ENCODE measurements around the gene PET100. TPM values are rescaled to one million over a fixed set of nuclear protein-coding genes. Genes with fewer than 3 reads are reported as not detected.
"Not testable (repeated sequence)": the region's sequence is repeated elsewhere in the genome, so short reads cannot be mapped to it uniquely, and the experiment has no call there.

PET100 gene
- total RNA-seq, 1 donor from 2014 or later: 184 TPM

DNA sequence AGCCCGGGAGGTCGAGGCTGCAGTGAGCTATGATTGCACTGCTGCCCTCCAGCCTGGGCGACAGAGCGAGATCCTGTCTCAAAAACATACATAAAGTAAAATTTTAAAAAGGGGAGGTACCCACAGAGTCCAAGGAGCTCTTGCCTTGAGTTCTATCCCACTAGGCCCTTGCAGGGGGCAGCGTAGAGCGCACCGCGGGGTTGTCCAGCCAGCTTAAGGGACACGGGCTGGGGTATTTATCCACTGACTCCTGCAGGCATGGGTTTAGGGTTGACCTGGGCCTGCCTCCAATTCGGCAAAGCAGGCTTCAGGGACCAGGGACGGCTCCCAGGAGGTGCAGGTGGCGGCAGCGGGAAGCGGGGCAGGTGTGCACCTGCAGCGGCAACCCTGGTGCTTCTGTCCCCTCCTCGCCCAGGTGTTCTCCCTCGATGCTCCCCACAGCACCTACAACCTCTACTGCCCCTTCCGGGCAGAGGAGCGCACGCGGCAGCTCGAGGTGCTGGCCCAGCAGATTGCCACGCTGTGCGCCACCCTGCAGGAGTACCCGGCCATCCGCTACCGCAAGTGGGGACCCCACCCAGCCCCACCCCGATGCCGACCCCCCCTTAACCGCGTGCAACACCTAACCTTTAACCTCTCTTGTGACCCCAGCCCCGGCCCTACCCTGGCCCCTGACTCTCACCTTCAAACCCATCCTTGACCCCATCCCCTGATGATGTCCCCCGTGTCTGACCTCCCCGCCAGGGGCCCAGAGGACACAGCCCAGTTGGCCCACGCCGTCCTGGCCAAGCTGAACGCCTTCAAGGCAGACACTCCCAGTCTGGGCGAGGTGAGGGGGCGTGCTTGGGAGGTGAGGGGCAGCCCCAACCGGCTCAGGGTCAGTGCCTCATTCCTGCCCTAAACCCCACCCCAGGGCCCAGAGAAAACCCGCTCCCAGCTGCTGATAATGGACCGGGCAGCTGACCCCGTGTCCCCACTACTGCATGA lies 12.0 kb downstream of the PET100 start:
- H3K27me3 Mint-ChIP-seq: no peaks in the 10 kb centered on the region
- no peak for DNase-seq (ENCODE audit: low spot score, unreplicated experiment)
- H3K27ac Mint-ChIP-seq: no peak overlapping the region

DNA sequence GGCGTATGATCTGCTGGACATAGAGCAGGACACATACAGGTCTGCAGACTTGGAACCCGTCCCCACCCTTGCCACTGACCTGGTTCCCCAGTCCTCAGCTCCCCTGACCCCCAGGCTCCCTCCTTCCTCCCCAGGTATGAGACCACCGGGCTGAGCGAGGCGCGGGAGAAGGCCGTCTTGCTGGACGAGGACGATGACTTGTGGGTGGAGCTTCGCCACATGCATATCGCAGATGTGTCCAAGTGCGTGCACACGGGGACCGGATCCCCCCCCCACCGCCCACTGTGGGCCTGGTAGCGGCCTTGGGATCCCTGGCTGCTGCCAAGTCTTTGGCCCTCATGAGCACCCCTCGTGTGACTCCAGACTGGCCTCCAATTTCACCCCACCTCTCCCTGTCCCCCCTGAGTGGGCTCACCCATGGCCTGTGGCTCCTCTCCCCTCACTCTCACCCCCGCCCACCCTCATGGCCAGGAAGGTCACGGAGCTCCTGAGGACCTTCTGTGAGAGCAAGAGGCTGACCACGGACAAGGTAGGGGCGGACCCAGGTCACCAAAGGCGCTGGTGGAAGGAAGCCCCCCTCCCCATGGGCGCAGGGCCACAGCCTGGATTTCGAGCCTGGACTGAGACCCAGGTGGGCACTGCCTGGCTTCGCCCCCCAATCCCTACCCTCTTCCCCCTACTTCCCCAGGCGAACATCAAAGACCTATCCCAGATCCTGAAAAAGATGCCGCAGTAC lies 12.9 kb downstream of the PET100 start:
- no peak for DNase-seq (ENCODE audit: low spot score, unreplicated experiment)
- Mint-ChIP-seq H3K36me3 (ENCODE audit: insufficient read depth) (peaks cover 6% of the 10 kb centered on the region), H3K4me1 (ENCODE audit: low read depth) (no peaks in the 10 kb centered on the region), H3K4me3 (ENCODE audit: low read depth) (no peak overlapping the region), H3K27ac (no peak overlapping the region), H3K27me3 (no peaks in the 10 kb centered on the region), H3K9me3 (ENCODE audit: low read depth) (no peaks in the 10 kb centered on the region)
- TF ChIP-seq, protein P1, sequence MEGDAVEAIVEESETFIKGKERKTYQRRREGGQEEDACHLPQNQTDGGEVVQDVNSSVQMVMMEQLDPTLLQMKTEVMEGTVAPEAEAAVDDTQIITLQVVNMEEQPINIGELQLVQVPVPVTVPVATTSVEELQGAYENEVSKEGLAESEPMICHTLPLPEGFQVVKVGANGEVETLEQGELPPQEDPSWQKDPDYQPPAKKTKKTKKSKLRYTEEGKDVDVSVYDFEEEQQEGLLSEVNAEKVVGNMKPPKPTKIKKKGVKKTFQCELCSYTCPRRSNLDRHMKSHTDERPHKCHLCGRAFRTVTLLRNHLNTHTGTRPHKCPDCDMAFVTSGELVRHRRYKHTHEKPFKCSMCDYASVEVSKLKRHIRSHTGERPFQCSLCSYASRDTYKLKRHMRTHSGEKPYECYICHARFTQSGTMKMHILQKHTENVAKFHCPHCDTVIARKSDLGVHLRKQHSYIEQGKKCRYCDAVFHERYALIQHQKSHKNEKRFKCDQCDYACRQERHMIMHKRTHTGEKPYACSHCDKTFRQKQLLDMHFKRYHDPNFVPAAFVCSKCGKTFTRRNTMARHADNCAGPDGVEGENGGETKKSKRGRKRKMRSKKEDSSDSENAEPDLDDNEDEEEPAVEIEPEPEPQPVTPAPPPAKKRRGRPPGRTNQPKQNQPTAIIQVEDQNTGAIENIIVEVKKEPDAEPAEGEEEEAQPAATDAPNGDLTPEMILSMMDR (IDR thresholded peaks at IDR 0.05; ENCODE audit: unreplicated experiment): no peak

More for the DNA sequence above, 12.0 kb downstream of the PET100 start:
- no peak overlapping the region for H3K4me3 Mint-ChIP-seq (ENCODE audit: low read depth)
- no peaks in the 10 kb centered on the region for H3K4me1 Mint-ChIP-seq (ENCODE audit: low read depth)
- H3K9me3 Mint-ChIP-seq (ENCODE audit: low read depth): no peaks in the 10 kb centered on the region
- TF ChIP-seq, protein P1 (IDR thresholded peaks at IDR 0.05; ENCODE audit: unreplicated experiment): peak; percentile 28
- peaks cover 6% of the 10 kb centered on the region for H3K36me3 Mint-ChIP-seq (ENCODE audit: insufficient read depth)

DNA sequence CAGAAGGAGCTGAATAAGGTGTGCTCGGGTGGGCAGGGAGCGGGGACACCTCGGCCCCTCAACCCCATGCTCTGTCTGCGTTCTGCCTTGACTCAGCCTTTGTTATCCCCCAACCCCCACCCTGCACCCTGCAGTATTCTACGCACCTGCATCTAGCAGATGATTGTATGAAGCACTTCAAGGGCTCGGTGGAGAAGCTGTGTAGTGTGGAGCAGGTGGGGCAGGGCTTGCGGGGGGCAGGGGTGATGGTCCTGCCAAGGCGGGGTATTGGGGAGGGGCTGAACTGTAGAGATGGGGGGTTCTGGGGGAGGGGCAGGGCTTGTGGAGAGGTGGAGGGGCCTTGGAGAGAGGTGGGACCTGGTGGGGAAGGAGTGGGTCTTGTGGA lies 13.4 kb downstream of the PET100 start:
- Mint-ChIP-seq H3K27me3 (no peaks in the 10 kb centered on the region), H3K9me3 (ENCODE audit: low read depth) (no peaks in the 10 kb centered on the region), H3K27ac (no peak overlapping the region), H3K4me1 (ENCODE audit: low read depth) (no peaks in the 10 kb centered on the region), H3K36me3 (ENCODE audit: insufficient read depth) (peaks cover 6% of the 10 kb centered on the region), H3K4me3 (ENCODE audit: low read depth) (no peak overlapping the region)
- DNase-seq (ENCODE audit: low spot score, unreplicated experiment): no peak
- TF ChIP-seq, protein P1 (IDR thresholded peaks at IDR 0.05; ENCODE audit: unreplicated experiment): no peak

DNA sequence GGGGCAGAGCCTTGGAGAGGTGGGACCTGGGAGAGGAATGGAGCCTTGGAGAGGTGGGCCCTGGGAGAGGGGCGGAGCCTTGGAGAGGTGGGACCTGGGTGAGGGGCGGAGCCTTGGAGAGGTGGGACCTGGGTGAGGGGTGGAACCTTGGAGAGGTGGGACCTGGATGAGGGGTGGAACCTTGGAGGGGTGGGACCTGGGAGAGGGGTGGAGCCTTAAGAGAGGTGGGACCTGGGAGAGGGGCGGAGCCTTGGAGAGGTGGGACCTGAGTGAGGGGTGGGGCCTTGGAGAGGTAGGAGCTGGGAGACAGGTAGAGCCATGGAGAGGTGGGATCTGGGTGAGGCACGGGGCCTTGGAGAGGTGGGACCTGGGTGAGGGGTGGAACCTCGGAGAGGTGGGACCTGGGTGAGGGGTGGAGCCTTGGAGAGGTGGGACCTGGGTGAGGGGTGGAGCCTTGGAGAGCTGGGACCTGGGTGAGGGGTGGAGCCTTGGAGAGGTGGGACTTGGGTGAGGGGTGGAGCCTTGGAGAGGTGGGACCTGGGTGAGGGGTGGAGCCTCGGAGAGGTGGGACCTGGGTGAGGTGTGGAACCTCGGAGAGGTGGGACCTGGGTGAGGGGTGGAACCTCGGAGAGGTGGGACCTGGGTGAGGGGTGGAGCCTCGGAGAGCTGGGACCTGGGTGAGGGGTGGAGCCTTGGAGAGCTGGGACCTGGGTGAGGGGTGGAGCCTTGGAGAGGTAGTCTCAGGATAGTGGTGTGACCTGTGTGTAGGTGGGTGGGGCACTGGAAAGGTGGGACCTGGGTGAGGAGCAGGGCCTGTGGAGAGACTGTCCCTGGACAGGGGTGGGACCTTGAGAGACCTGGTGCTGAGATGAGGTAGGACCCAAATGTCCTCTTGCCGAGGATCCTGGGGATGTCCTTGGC lies 14.3 kb downstream of the PET100 start:
- not testable (repeated sequence) for H3K4me1 Mint-ChIP-seq (ENCODE audit: low read depth); H3K27me3 Mint-ChIP-seq; H3K27ac Mint-ChIP-seq; H3K36me3 Mint-ChIP-seq (ENCODE audit: insufficient read depth); H3K4me3 Mint-ChIP-seq (ENCODE audit: low read depth); DNase-seq (ENCODE audit: low spot score, unreplicated experiment); H3K9me3 Mint-ChIP-seq (ENCODE audit: low read depth)

DNA sequence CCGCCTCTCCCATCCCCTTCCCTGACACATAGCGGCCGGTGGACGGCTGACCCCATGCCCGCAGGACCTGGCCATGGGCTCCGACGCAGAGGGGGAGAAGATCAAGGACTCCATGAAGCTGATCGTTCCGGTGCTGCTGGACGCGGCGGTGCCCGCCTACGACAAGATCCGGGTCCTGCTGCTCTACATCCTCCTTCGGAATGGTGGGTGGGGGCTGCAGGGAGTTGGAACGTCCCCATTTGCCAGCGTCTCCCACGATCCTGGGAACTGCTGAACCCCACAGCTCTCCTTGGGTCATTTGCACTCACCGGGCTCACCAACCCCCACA lies 14.9 kb downstream of the PET100 start:
- H3K27me3 Mint-ChIP-seq: no peaks in the 10 kb centered on the region
- TF ChIP-seq, protein P1 (IDR thresholded peaks at IDR 0.05; ENCODE audit: unreplicated experiment): no peak

More for the DNA sequence above, 14.9 kb downstream of the PET100 start:
- DNase-seq (ENCODE audit: low spot score, unreplicated experiment): no peak
- Mint-ChIP-seq H3K36me3 (ENCODE audit: insufficient read depth) (peaks cover 6% of the 10 kb centered on the region), H3K9me3 (ENCODE audit: low read depth) (no peaks in the 10 kb centered on the region), H3K4me1 (ENCODE audit: low read depth) (no peaks in the 10 kb centered on the region), H3K4me3 (ENCODE audit: low read depth) (no peak overlapping the region), H3K27ac (no peak overlapping the region)
